CD4-positive, alpha-beta T cell treated with Interleukin-6 for 4 hours (primary cell): Measurements from ENCODE around the gene IFT122.
A peak's percentile ranks its signal among the peaks of the same experiment; 100 is the strongest.

ENCODE experiments used
- DNase-seq: peaks from one replicate; pipeline ENCODE4 v3.0.0-alpha.2; 2020; ENCODE audit warnings: mixed read lengths

IFT122 gene

GRCh38 chr3:129440618-129441190 is 680 bp downstream of the IFT122 start:
- DNase-seq = no peak

- peak; percentile 44 for DNase-seq
These were observed 1.2 kb downstream of the IFT122 start for GRCh38 chr3:129441215-129441614.

- DNase-seq = no peak
These were observed 1.8 kb downstream of the IFT122 start for GRCh38 chr3:129441782-129442181.

GRCh38 chr3:129442486-129442885 is 2.5 kb downstream of the IFT122 start:
- no peak for DNase-seq

- DNase-seq = no peak
These were observed 2.9 kb downstream of the IFT122 start for GRCh38 chr3:129442947-129443346.

- no peak for DNase-seq
These were observed 5.4 kb downstream of the IFT122 start for GRCh38 chr3:129445471-129445870.

- no peak for DNase-seq
These were observed 6.9 kb downstream of the IFT122 start for GRCh38 chr3:129446926-129447325.

- no peak for DNase-seq
These were observed 8.3 kb downstream of the IFT122 start for GRCh38 chr3:129448186-129448895.

GRCh38 chr3:129449279-129450115 is 9.5 kb downstream of the IFT122 start:
- no peak for DNase-seq

GRCh38 chr3:129453732-129454131 is 13.7 kb downstream of the IFT122 start:
- no peak for DNase-seq

GRCh38 chr3:129460155-129460554 is 20.1 kb downstream of the IFT122 start:
- DNase-seq = no peak

GRCh38 chr3:129460572-129460971 is 20.5 kb downstream of the IFT122 start:
- no peak for DNase-seq

GRCh38 chr3:129461022-129461421 is 21.0 kb downstream of the IFT122 start:
- DNase-seq = no peak

- DNase-seq = no peak
These were observed 21.6 kb downstream of the IFT122 start for GRCh38 chr3:129461461-129462146.

- DNase-seq = no peak
These were observed 22.4 kb downstream of the IFT122 start for GRCh38 chr3:129462361-129462968.

- DNase-seq = no peak
These were observed 23.1 kb downstream of the IFT122 start for GRCh38 chr3:129463094-129463493.

GRCh38 chr3:129463716-129464115 is 23.7 kb downstream of the IFT122 start:
- no peak for DNase-seq

GRCh38 chr3:129467932-129468331 is 27.9 kb downstream of the IFT122 start:
- no peak for DNase-seq

GRCh38 chr3:129469026-129469425 is 29.0 kb downstream of the IFT122 start:
- no peak for DNase-seq

- no peak for DNase-seq
These were observed 30.8 kb downstream of the IFT122 start for GRCh38 chr3:129470861-129471260.

GRCh38 chr3:129473067-129473768 is 33.2 kb downstream of the IFT122 start:
- no peak for DNase-seq

- no peak for DNase-seq
These were observed 33.7 kb downstream of the IFT122 start for GRCh38 chr3:129473769-129474152.
